ENCODE data around the gene SCCPDH. TPM values are rescaled to one million over a fixed set of nuclear protein-coding genes. Genes with fewer than 3 reads are reported as not detected.

SCCPDH gene
- total and polyA plus RNA-seq, 2 of the 13 experiments (the other 11 are each of a cell fraction or from before 2014, with no cell fraction given) = 36.7 to 62.3 TPM

DNA sequence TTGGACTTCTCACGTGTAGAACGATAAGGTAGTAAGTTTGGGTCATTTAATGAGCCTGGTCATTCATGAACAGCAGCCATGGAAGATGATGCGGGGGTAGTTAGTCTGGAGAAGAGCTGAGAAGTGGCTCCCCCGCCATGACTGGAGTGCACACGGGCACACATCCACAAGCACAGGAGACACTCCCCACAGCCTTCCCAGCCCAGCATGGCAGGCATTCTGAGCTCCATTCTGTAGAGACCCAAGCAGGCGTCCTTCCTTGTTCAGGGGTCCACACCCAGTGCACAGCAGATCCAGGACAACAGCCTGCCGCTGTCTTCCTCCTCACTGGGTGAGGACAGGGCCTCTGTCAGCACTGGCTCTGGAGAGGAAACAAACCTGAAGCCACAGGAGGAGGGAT is 57.0 kb downstream of the SCCPDH start (continued):
- TF ChIP-seq, protein P1, sequence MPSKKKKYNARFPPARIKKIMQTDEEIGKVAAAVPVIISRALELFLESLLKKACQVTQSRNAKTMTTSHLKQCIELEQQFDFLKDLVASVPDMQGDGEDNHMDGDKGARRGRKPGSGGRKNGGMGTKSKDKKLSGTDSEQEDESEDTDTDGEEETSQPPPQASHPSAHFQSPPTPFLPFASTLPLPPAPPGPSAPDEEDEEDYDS (CRISPR knock-in tag; IDR thresholded peaks at IDR 0.05) = no peak

DNA sequence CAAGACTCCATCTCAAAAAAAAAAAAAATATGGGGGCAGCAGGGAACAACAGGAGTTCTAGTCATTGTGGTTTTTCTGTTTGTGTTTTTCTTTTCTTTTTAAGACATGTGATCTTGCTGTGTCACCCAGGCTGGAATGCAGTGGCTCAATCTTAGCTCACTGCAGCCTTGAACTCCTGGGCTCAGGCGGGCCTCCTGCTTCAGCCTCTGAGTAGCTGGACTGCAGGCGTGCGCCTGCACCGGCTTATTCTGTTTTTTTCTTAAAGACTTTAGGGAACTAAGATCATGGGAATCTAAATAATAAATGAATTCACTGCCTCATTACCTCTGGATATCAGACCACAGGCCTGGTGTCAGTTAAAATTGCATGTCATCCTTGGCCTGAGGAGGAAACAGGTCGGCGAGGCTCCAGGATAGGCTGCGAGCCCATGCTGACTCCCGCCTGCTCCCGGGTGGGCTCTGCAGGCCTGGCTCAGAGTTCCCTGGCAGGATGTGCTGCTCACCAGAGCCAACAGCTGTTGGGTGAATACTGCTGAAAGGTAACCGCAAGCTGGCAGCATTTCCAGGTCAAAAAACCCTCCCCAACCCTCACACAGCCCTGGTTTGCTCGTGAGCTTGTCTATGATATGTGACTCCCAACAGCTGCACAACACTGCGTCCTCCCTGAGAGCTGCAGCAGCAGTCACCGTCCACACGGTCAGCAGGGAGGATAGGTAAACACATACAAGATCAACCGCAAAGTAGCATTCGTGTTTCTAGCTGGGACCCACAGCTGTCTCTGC is 58.1 kb downstream of the SCCPDH start:
- Histone ChIP-seq H3K27me3 (ENCODE audit: control insufficient read depth in 1 of 2, insufficient read depth in 2 of 2, low read length in 2 of 2) (no peaks in the 10 kb centered on the region), H3K4me3 (replicated peaks in 1 of 3; ENCODE audit: insufficient read depth in 1 of 3, low read depth in 2 of 3, low read length in 3 of 3) (no peak overlapping the region), H3K79me2 (ENCODE audit: insufficient read depth, low read length) (no peaks in the 10 kb centered on the region), H3K4me1 (ENCODE audit: insufficient read depth, low read length) (peaks cover 14% of the 10 kb centered on the region), H3K4me2 (ENCODE audit: low read depth, low read length) (no peak overlapping the region), H3K9me3 (ENCODE audit: low read length) (peaks cover 7% of the 10 kb centered on the region; the same call in 1 of the 2 replicates), H2AFZ (ENCODE audit: low read length) (no peak overlapping the region), H3K27ac (ENCODE audit: extremely low read length, insufficient read depth, low read length) (peak overlapping the region; percentile 38), H3K36me3 (replicated peaks in 1 of 2; ENCODE audit: control insufficient read depth in 1 of 2, insufficient read depth in 2 of 2, low read length in 2 of 2) (peaks cover 2 to 3% of the 10 kb centered on the region in 2 experiments; a peak in 3 of 5 replicates), H3K9ac (ENCODE audit: insufficient read depth, low read depth, low read length) (0 out of 2 replicates have a peak overlapping the region, but pooled peaks have one; percentile 8), H4K20me1 (ENCODE audit: insufficient read depth, low read length) (no peaks in the 10 kb centered on the region)
- POLR2A ChIA-PET = no interaction called here
- FAIRE-seq (no peak), DNase-seq (ENCODE audit: low spot score) (peak; percentile 55), ATAC-seq (peak; percentile 70)
- intact Hi-C loops (cut with micrococcal nuclease; ENCODE audit: unreplicated experiment) (no loop called here), in situ Hi-C loops (cut with HindIII; ENCODE audit: extremely low pct_ligation_motif_present, low pct_unique_long_range_greater_than_20kb) (no loop called here)
- CTCF ChIA-PET (ENCODE audit: low intra/inter-chr PET ratio, low total read pairs) = no interaction called here
- WGBS (ENCODE audit: low lambda C conversion rate) = 78% methylated on average over 13 of the region's 16 CpGs
- no TSS peak for BruUV-seq (replicated peaks)
- no peak for TF ChIP-seq SOX6 (IDR thresholded peaks at IDR 0.05)
- TF ChIP-seq SOX6 (CRISPR knock-in tag; IDR thresholded peaks at IDR 0.05) = peak; percentile 41; the same call in 1 of the 2 replicates
- TF ChIP-seq, protein P2, sequence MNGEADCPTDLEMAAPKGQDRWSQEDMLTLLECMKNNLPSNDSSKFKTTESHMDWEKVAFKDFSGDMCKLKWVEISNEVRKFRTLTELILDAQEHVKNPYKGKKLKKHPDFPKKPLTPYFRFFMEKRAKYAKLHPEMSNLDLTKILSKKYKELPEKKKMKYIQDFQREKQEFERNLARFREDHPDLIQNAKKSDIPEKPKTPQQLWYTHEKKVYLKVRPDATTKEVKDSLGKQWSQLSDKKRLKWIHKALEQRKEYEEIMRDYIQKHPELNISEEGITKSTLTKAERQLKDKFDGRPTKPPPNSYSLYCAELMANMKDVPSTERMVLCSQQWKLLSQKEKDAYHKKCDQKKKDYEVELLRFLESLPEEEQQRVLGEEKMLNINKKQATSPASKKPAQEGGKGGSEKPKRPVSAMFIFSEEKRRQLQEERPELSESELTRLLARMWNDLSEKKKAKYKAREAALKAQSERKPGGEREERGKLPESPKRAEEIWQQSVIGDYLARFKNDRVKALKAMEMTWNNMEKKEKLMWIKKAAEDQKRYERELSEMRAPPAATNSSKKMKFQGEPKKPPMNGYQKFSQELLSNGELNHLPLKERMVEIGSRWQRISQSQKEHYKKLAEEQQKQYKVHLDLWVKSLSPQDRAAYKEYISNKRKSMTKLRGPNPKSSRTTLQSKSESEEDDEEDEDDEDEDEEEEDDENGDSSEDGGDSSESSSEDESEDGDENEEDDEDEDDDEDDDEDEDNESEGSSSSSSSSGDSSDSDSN (CRISPR knock-in tag; IDR thresholded peaks at IDR 0.05) = no peak
- no peak for TF ChIP-seq ELF3 (CRISPR knock-in tag; IDR thresholded peaks at IDR 0.05)
- TF ChIP-seq MAFG (CRISPR knock-in tag; IDR thresholded peaks at IDR 0.05) = no peak
- no peak for TF ChIP-seq RERE (CRISPR knock-in tag; IDR thresholded peaks at IDR 0.05; ENCODE audit: low read depth)
- TF ChIP-seq, protein P3, sequence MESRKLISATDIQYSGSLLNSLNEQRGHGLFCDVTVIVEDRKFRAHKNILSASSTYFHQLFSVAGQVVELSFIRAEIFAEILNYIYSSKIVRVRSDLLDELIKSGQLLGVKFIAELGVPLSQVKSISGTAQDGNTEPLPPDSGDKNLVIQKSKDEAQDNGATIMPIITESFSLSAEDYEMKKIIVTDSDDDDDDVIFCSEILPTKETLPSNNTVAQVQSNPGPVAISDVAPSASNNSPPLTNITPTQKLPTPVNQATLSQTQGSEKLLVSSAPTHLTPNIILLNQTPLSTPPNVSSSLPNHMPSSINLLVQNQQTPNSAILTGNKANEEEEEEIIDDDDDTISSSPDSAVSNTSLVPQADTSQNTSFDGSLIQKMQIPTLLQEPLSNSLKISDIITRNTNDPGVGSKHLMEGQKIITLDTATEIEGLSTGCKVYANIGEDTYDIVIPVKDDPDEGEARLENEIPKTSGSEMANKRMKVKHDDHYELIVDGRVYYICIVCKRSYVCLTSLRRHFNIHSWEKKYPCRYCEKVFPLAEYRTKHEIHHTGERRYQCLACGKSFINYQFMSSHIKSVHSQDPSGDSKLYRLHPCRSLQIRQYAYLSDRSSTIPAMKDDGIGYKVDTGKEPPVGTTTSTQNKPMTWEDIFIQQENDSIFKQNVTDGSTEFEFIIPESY (CRISPR knock-in tag; IDR thresholded peaks at IDR 0.05) = peak; percentile 28; the same call in 1 of the 2 replicates
- TF ChIP-seq EHMT2 (IDR thresholded peaks at IDR 0.05; ENCODE audit: borderline replicate concordance, low read depth, low read length) = no peak
- TF ChIP-seq, protein P4, sequence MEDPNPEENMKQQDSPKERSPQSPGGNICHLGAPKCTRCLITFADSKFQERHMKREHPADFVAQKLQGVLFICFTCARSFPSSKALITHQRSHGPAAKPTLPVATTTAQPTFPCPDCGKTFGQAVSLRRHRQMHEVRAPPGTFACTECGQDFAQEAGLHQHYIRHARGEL (CRISPR knock-in tag; IDR thresholded peaks at IDR 0.05) = no peak
- no peak for TF ChIP-seq ONECUT2 (CRISPR knock-in tag; IDR thresholded peaks at IDR 0.05)

Measured in HepG2 (cell line).